HG02840 (cell line): Measurements from ENCODE around the gene SMIM1.

Source experiments
- ATAC-seq: cut with Tn5 transposase; IDR thresholded peaks from one replicate; pipeline ENCODE4 v1.9.1; 2021; ENCODE audit warnings: mild to moderate bottlenecking, moderate library complexity, moderate number of reproducible peaks; ENCODE audit not compliant: unreplicated experiment, low FRiP score

The SMIM1 gene

DNA sequence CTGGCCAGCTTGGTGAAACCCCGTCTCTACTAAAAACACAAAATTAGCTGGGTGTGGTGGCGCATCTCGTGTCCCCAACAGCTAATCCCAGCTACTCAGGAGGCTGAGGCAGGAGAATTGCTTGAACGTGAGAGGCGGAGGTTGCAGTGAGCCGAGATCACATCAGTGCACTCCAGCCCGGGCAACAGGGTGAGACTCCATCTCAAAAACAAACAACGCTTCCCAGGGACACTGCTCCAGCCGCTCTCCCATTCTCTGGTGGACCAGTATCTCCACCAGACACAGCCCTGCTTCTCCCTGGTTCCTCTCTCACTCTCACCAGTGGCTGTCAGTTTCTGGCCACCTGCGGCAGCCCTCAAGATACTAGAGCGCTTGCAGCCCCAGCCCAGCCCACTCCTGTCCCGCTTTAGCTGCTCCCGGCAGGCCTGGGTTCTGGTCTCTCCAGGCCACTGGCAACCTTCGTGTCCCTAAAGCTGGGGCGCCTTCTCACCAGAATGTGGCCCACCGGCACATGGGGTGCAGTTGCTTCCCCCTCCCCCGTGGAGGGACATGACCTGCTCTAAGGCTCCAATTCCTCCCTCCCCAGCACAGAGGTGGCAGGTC, 44.7 kb downstream of the SMIM1 start:
- ATAC-seq = no peak

GRCh38 chr1:3817821-3818597, 45.5 kb downstream of the SMIM1 start:
- no peak for ATAC-seq

DNA sequence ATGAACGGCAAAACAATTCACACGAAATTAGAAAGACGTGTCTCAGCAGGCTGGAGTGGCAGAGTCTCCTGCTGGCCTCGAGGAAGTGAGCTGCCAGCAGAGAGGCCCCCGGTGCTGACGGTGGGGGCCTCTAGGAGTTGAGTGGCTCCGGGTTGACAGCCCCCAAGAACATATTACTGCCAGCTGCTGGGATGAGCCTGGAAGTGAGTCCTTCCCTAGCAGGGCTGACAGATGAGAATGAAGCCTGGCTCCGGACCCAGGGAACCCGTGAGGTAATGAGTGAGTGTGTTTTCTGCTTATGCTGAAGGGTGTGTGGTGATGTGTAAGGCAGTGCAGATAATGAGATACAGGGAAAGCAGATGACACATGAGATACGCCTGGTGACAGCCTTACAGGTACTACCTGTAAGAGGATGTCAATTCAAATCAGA, 47.2 kb downstream of the SMIM1 start:
- no peak for ATAC-seq

DNA sequence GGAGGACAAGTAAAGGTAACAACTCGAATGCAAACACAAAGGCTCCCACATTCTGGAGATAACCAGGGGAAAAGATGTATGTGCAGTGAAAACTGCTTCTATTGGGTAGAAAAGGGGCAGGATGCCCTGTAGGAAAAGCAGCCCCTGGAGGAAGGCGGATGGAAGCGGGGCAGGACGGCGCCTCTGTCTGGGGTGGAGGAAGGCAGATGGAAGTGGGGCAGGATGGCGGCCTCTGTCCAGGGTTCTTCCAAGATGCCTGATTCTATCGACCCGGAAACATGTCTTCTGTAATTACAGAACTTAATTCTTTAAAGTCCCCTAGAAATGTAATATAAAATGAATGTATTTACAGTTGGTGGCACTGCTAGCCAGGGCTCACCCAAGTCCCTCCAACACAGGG, 47.8 kb downstream of the SMIM1 start:
- no peak for ATAC-seq

GRCh38 chr1:3821004-3821403, 48.5 kb downstream of the SMIM1 start:
- no peak for ATAC-seq

DNA sequence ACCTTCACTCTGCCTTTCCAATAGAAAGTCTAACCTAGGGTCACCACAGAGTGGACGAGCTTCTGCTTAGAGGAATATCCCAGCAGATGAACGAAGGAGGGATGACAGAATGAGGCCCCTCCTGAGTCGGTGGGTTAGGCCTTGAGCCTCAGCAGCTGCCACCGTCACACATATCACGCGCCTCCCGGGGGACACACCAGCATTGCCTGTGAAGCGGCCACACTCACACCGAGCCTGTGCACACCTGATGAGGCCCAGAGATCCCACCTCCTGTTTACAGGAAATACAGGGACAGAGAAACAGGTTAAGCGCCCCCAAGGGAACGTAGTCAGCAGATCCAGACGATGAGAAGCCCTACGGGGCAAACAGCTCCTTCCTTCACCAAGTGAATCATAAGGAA, 48.9 kb downstream of the SMIM1 start:
- no peak for ATAC-seq

GRCh38 chr1:3821908-3822307, 49.4 kb downstream of the SMIM1 start:
- ATAC-seq = no peak

- ATAC-seq = no peak
Measured at GRCh38 chr1:3822421-3822820, 49.9 kb downstream of the SMIM1 start.

- ATAC-seq = no peak
Measured at GRCh38 chr1:3824650-3825049, 52.1 kb downstream of the SMIM1 start.

DNA sequence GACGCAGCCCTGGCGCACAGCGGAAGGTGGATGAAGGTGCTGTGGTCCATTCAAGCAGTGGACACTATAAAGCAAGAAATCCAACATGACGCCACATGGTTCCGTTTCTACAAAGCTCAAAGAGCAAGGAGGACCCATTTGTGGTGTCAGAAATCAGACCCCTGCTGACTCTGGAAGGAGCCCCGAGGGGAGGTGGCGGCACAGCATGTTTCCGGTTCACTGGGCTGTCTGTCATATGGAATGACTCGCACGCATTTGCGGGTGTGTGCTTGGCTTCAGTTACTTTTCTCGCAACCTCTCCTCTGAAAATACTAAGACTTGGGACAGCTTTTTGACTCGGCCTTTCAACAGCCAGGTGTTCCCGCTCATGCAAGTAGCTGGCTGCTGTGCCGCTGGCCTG, 52.8 kb downstream of the SMIM1 start:
- ATAC-seq = no peak
